Measurements from ENCODE around the gene SMIM14.
A peak's percentile ranks its signal among the peaks of the same experiment; 100 is the strongest.
"Not testable (repeated sequence)": the region's sequence is repeated elsewhere in the genome, so short reads cannot be mapped to it uniquely, and the experiment has no call there.

The SMIM14 gene

DNA sequence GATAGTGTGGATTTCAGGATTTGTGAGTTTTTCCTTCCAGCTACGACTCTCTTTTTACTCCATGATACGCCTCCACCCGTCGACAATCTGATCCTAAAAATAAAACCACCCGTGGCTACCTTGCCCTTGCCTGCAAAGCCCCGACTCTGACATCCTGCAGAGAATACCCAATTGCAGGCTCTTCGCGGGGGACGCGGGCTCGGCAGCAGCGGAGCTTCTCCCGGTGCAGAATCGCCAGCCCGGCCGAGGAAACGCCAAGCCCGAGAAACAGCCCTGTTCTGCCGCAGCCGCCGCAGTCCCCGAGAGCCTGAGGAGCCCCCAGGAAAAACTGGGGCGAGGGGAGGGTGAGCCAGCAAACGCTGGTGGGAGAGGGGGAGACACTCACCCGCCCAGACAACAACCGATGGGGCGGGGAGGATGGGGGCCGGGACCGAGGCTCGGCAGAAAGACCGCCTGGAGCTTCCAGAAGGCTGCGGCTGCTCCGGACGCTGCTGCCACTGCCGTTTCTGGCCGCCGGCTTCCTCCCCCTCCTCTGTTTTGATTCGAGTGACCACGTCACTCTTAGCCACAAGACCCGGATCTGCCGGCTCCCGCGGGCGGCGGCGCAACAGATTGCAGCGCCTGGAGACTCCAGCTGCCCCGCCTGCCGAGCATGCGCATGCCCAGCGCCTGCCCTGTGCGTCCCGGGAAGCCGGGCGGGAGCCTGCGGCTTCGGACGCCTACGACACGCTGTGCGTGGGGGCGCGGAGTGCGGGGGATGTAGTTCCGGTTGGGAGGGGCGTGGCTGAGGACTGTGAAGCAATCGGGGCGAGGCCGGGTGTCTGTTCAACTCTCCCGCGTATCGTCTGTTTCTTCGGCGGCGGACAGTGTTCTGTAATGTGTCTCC is at the start of gene SMIM14:
Gene SMIM14 (minus strand): TSS at position 512 of the 886 bp plus-strand sequence. CDS start 33,720 bp downstream, outside the sequence.
- peak; percentile 81 for DNase-seq

- DNase-seq, result no peak
These were observed 48.3 kb upstream of the SMIM14 start for GRCh38 chr4:39687014-39687413.

- DNase-seq, result no peak
These were observed 47.3 kb upstream of the SMIM14 start for GRCh38 chr4:39685990-39686389.

- no peak for DNase-seq
These were observed 43.5 kb upstream of the SMIM14 start for GRCh38 chr4:39682138-39682537.

- not testable (repeated sequence) for DNase-seq
These were observed 42.3 kb upstream of the SMIM14 start for GRCh38 chr4:39681003-39681402.

DNA sequence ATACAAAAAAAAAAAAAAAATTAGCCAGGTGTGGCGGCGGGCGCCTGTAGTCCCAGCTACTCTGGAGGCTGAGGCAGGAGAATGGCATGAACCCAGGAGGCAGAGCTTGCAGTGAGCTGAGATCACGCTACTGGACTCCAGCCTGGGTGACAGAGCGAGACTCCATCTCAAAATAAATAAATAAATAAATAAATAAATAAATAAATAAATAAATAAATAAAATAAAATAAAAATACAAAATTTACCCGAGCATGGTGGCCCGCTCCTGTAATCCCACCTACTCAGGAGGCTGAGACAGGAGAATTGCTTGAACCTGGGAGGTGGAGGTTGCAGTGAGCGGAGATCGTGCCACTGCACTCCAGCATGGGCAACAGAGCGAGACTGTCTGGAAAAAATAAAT is 37.0 kb upstream of the SMIM14 start:
- not testable (repeated sequence) for DNase-seq

DNA sequence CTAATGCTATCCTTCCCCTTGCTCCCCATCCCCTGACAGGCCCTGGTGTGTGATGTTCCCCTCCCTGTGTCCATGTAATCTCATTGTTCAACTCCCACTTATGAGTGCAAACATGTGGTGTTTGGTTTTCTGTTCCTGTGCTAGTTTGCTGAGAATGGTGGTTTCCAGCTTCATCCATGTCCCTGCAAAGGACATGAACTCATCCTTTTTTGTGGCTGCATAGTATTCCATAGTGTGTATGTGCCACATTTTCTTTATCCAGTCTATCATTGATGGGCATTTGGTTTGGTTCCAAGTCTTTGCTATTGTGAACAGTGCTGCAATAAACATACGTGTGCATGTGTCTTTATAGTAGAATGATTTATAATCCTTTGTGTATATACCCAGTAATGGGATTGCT is 31.6 kb upstream of the SMIM14 start:
- not testable (repeated sequence) for DNase-seq

DNA sequence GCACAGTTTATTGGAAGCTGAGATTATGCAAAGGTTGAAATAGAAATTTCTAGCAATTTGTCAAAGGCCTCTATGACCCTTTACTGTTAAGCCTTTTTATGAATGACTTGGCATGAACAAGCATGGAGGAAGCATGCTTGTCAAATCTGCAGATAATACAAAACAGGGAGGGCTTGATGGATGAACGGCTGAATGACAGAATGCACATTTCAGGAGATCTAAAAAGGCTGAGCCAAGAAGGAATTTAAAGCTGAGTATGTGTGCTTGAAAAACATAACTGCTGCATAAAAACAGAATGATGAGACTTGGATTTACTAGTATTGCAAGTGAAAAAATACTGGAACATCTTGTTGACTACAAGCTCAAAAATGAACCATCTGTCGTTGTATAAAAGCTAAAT is 30.2 kb upstream of the SMIM14 start:
- no peak for DNase-seq

- DNase-seq, result no peak
These were observed 29.0 kb upstream of the SMIM14 start for GRCh38 chr4:39667706-39668105.

GRCh38 chr4:39664828-39665731 is 26.4 kb upstream of the SMIM14 start:
- DNase-seq, result no peak

- DNase-seq, result no peak
These were observed 24.0 kb upstream of the SMIM14 start for GRCh38 chr4:39662683-39663082.

GRCh38 chr4:39660757-39661156 is 22.1 kb upstream of the SMIM14 start:
- no peak for DNase-seq

GRCh38 chr4:39660045-39660444 is 21.4 kb upstream of the SMIM14 start:
- DNase-seq, result no peak

DNA sequence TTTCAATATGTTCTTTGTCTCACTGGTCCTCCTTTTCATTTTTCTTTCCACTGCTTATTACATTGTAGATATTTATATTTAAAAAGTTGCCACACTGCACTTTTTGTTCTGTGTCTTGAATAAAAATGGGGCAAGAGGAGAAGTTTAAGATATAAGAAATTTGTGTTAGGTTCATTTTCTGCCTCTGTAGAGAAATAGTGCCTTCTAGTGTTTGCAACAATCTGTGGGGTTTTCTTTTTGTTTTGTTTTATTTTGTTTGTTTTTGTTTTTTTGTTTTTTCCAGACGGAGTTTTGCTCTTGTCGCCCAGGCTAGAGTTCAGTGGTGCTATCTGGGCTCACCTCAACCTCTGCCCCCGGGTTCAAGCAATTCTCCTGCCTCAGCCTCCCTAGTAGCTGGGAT is 20.1 kb upstream of the SMIM14 start:
- DNase-seq, result no peak

- DNase-seq, result no peak
These were observed 18.8 kb upstream of the SMIM14 start for GRCh38 chr4:39657465-39657864.

- DNase-seq, result not testable (repeated sequence)
These were observed 18.0 kb upstream of the SMIM14 start for GRCh38 chr4:39656638-39657037.

DNA sequence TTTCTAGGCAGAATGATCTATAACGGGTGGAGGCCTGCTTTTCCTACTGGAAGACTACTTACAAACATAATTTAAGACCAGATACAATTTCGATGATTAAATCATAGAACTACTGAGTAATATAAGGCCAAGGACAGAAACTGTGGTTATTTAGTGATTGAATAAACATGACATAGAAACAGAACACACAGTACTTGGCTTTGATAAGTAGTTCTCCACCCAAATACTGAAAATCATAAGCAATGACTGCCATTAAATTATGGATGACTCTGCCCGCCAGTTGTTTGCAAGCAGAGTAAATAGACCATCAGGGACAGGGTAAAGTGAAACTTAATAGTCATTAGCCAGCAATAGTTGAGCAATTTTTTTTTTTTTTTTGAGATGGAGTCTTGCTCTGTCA is 17.2 kb upstream of the SMIM14 start:
- DNase-seq, result no peak

GRCh38 chr4:39655211-39655610 is 16.5 kb upstream of the SMIM14 start:
- DNase-seq, result no peak

DNA sequence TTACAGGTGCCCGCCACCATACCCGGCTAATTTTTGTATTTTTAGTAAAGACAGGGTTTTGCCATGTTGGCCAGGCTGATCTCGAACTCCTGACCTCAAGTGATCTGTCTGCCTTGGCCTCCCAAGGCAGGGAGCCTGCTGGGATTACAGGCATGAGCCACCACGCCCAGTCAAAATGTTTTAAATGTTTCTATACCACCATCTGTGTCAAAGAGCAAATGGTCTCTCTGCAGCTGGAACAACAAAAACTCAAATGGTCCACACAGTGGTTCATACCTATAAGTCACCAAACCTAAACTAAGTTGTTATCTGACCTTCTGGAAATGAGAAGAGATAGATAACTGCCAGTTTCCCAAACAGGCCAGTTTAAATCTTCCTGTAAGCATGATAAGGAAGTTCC is 12.9 kb upstream of the SMIM14 start:
- DNase-seq, result not testable (repeated sequence)

DNA sequence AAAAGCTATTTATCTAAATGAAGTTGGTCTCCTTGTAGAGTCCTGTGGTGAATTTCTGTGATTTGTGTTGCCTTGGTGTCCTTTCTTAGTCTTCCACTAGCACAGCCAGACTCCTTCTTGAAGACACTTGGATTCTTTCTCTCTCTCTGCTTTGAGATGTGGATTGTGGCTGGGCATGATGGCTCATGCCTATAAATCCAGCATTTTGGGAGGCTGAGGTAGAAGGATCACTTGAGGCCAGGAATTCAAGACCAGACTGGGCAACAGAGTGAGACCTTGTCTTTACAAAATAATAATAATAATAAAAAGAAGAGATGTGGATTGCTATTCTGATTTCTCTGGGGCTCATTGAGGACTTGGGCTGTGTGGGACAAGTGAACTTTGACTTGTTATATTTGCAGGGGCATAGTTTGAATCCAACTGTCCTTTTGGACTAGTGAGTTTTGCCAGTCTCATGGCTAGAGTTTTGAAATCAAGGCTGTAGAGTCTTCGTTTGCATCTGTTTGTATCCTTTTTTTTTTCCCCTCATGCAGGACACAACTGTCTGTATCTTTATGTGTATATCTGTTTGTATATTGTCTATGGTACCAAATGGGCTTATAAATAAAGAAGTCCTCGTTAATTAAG is 11.1 kb upstream of the SMIM14 start:
- DNase-seq, result no peak

- no peak for DNase-seq
These were observed 10.3 kb upstream of the SMIM14 start for GRCh38 chr4:39648827-39649558.

- DNase-seq, result no peak
These were observed 9.5 kb upstream of the SMIM14 start for GRCh38 chr4:39648213-39648612.

All from DMS79 (cell line).